NOMO-1 treated with dmso at 0.1 percent for 144 hours (cell line): ENCODE data around the gene H3-3A.

Experiments
- DNase-seq: peaks from one replicate; lab custom pipeline; 2025; ENCODE audit not compliant: unreplicated experiment; lab: John Stamatoyannopoulos, UW

H3-3A gene

DNA sequence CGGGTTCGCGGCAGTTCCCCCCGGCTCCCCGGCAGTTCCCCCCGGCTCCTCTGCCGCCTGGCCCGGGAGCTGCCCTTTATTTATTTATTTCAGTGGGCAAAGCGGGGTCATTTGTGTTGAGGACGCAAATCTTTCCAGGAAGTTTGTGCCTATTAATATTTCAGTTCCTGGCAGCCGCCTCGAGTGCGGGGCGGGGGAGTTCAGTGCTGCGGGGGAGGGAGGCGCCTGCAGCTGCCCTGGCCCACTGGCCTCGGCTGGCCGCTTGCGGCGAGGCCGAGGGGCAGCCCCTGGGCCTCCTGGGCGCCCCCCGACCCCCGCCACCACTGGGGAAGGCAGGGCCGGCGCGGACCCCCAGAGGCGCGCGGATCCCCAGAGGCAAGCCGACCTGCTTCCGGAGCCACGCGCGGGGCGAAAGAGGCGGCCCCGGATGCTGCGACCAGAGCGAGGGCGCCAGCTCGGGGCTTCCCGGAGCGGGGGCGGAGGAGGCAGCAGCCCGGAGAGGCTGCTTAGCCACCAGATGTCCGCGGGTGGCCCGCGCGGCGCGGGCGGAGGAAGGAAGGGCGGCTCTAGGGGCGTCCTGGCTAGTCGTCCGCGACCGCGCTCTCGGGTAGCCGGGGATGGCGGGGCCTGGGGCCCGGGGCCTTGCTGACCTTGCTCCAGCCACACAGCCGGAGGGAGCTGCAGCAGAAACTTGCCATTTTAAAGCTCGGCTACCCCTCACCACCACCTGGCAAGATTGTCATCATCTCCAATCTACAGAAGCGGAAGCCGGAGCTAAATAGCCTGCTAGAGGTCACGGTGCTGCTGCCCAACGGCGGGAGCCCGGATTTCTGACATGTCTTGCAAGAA lies 48.0 kb downstream of the H3-3A start:
- peak; percentile 59 for DNase-seq

DNA sequence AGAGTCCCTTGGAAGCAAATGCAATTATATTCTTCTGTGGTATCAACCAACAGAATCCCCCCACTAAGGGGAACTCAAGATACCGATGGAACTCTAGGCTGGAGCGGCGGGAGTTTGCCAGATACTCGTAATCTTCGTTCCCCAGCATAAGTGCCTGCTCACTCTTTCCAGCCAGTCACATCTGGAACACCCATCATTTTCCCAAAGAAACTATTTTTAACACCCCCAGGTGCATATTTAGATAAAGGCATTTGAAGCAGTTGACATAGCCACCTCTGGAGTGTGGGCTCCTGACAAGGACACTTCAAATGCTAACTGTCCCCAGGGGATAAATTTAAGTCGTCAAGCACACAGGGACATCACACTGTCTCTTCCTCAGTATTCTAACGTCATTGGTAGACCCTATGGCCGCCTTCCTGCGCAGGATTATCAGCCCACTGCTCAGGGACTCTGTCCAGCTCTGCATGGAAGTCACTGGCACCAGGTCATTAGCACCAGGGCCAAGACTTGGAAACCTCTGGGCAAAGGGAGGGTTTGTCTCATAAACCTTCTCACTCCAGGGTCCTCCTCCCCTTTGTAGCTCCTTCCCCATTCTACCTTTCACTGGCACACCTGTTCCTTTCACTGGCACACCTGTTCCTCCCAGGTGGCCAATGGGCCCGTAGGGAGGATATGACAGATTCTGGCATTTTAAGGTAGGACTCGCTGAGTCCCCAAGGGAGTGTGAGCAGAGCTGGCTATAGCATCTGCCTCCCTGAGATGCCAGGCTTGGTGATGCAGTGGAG lies 48.8 kb downstream of the H3-3A start:
- no peak for DNase-seq

DNA sequence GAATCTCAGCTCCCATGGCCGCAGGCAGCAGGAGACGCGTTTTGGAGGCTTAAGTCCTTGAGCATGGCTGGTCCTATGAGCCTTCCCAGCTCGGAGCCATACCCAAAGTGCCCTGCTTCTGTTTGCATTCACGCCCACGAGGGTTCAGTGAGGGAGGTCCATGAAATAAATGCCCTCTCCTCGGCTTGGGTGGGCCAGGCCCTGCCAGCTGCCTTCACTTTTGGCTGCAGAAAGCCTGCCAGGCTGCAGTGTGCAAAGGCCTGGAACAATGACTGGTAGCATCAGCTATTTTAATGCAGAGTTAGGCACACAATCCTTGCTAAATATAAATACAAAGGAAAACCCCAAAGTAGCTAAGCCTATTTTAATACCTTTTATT lies 49.4 kb downstream of the H3-3A start:
- DNase-seq: no peak

DNA sequence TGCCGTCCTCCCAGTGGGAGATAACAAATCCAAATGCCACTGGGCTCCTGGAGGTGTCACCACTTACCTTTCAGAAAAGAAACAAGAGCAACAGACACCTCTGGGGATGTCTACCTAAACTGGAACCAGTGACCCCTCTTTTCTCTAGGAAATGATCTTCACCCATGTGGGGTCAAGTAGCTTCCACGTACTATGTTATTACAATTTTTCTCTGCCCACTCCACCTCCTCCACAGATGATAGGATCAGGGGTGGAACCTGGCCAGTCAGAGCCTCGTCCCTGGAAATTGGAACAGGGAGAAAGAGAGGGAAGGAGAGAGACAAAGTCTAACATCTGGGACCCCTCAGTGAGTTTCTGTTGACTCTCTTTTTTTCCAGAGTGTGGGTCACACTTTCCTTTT lies 50.1 kb downstream of the H3-3A start:
- DNase-seq: no peak

DNA sequence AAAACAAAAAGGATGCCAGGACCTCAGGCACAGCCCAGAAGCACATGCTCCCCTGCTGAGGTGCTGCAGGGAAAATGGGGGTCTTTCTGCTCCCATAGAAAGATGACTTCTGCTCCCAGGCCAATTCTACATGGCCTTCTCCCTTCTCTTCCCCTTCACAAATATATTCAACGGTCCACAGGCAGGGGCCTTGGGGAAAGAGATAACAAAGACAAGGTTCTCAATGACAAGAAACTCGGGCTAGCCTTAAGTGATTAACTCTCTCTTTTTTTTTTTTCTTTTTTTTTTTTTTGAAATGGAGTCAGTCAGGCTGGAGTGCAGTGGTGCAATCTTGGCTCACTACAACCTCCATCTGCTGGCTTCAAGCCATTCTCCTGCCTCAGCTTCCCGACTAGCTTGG lies 54.2 kb downstream of the H3-3A start:
- no peak for DNase-seq

DNA sequence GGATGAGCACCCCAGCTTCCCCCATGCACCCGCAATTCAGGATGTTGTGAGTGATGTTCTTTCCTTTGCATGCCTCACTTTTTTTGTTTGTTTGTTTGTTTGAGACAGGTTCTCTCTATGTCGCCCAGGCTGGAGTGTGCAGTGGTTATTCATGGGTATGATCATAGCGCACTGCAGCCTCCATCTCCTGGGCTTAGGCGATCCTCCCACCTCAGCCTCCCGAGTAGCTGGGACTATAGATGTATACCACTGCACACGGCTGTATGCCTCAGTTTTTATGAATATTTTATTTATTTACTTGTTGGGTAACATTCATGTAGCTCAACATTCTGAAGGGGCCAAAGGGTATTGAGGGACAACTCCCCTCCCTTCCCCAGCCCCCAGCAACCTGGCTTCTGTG lies 54.8 kb downstream of the H3-3A start:
- no peak for DNase-seq

DNA sequence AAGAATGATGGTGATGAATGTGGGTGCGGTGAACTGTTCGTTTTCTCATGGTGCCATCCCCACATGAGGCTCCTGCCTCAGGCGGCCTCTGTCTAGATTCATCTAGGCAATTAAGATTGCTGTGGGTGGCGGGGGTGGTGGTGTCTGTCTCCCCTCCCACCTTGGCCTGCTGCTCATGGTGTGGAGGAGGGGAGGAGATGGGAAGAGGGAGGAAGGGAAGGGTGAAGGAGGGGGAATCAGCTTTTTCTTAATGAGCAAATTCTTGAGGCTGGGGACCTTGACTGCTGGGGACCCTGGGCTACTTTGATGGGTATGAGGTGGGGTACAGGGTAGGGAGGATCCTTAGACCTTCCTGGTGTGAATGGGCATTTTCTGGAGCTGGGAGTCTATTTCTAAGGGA lies 55.8 kb downstream of the H3-3A start:
- DNase-seq: no peak

DNA sequence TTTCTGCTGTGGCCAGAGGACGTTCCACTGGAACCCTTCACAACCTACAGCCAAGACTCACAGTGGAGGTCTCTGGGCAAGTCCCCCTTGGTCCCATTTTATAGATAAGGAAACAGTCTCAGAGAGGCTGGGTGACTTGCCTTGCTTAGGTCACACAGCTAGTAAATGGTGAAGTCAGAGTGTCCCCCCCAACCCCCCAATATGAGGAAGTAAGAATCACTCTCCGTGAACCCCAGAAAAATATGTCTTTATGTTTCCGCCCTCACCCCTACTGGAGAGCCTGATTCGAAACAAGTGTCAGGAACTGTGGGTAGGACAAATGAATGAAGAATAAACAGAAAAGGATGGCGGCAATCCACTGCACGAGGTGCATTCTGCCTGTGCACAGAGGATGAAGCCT lies 56.7 kb downstream of the H3-3A start:
- DNase-seq: no peak

DNA sequence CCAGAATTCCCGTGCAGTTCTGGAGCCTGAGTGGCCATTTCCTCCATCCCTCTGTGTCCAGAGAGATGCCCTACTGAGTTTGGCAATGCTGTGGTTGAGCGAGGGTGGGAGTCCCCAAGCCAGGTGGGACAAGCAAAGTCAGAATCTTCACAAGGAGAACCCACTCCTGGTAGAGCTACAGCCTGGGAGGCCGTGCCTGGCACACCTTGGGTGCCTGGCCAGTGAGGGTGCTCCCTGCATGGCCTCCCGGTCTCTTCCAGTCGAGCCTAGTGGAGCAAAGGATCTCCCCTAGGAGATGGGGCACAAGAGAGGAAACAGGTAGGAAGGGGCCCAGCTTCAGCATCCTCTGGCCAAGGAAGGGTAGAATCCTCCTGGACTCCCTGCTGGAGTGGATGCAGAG lies 57.9 kb downstream of the H3-3A start:
- no peak for DNase-seq

DNA sequence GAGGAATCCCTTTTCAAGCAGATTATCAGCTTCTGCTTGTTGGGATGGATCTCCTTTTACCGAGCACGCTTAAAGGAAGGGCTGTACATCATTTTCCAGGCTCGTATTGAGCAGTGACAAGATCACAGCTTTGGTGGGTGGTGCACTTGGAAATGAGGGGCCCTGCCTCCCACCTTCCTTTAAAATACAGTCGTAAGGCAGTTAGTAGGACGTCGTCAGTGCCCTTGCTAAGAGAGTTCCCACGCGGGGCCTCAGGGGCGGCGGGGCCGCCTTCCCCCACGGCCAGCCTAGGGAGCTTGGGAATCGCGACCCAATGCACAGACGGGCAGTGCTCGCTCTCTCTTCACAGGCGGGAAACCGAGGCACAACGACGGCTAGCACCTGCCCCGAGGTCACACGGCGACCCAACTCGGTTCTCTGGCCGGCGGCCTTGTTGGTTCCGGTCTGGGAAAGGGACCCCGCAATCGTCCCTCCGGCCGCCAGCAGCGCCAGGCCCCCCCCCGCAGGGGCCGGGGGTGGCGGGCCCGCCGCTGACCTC lies 58.6 kb downstream of the H3-3A start:
- no peak for DNase-seq
